Measurements from ENCODE around the gene DDX3X. TPM values are rescaled to one million over a fixed set of nuclear protein-coding genes. Genes with fewer than 3 reads are reported as not detected.
"Not testable (repeated sequence)": the region's sequence is repeated elsewhere in the genome, so short reads cannot be mapped to it uniquely, and the experiment has no call there.

DDX3X gene
- total RNA-seq, 2 donors from 2014 or later: 218 to 274 TPM

GRCh38 chrX:41314881-41315280 lies 19.1 kb upstream of the DDX3X start:
- TF ChIP-seq, protein P1, sequence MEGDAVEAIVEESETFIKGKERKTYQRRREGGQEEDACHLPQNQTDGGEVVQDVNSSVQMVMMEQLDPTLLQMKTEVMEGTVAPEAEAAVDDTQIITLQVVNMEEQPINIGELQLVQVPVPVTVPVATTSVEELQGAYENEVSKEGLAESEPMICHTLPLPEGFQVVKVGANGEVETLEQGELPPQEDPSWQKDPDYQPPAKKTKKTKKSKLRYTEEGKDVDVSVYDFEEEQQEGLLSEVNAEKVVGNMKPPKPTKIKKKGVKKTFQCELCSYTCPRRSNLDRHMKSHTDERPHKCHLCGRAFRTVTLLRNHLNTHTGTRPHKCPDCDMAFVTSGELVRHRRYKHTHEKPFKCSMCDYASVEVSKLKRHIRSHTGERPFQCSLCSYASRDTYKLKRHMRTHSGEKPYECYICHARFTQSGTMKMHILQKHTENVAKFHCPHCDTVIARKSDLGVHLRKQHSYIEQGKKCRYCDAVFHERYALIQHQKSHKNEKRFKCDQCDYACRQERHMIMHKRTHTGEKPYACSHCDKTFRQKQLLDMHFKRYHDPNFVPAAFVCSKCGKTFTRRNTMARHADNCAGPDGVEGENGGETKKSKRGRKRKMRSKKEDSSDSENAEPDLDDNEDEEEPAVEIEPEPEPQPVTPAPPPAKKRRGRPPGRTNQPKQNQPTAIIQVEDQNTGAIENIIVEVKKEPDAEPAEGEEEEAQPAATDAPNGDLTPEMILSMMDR (conservative IDR thresholded peaks at IDR 0.05): no peak
- Histone ChIP-seq H3K27ac (ENCODE audit: low read depth, low read length) (no peak overlapping the region), H3K4me1 (ENCODE audit: control insufficient read depth, insufficient read depth, low read length) (no peaks in the 10 kb centered on the region), H3K27me3 (ENCODE audit: control insufficient read depth, insufficient read depth, low read length, poor library complexity, severe bottlenecking) (no peaks in the 10 kb centered on the region), H3K4me3 (ENCODE audit: low read length) (no peak overlapping the region), H3K9me3 (ENCODE audit: control insufficient read depth, low read length) (no peaks in the 10 kb centered on the region), H3K9ac (ENCODE audit: extremely low read depth, low read length, poor library complexity, severe bottlenecking) (no peak overlapping the region), H3K36me3 (ENCODE audit: control insufficient read depth, insufficient read depth, low read length) (no peaks in the 10 kb centered on the region)
- peaks cover 51% of the 10 kb centered on the region for H3K9me3 Mint-ChIP-seq
- H3K27ac Mint-ChIP-seq: no peak overlapping the region
- WGBS, 2 experiments (ENCODE audit: insufficient coverage in 1 of 2, insufficient read length in 1 of 2): 87 to 90% methylated on average over 2 to 7 of the region's 7 CpGs
- H3K4me1 Mint-ChIP-seq: no peaks in the 10 kb centered on the region
- H3K27me3 Mint-ChIP-seq (ENCODE audit: insufficient read depth): no peaks in the 10 kb centered on the region
- H3K36me3 Mint-ChIP-seq (ENCODE audit: low read depth): no peaks in the 10 kb centered on the region
- no peak overlapping the region for H3K4me3 Mint-ChIP-seq
- no peak for DNase-seq

- not testable (repeated sequence) for H3K27me3 Mint-ChIP-seq (ENCODE audit: insufficient read depth); H3K9me3 ChIP-seq (ENCODE audit: control insufficient read depth, low read length); DNase-seq; H3K4me1 ChIP-seq (ENCODE audit: control insufficient read depth, insufficient read depth, low read length); H3K27ac ChIP-seq (ENCODE audit: low read depth, low read length); H3K9ac ChIP-seq (ENCODE audit: extremely low read depth, low read length, poor library complexity, severe bottlenecking); H3K4me1 Mint-ChIP-seq; H3K4me3 Mint-ChIP-seq; H3K36me3 Mint-ChIP-seq (ENCODE audit: low read depth); H3K27me3 ChIP-seq (ENCODE audit: control insufficient read depth, insufficient read depth, low read length, poor library complexity, severe bottlenecking); H3K27ac Mint-ChIP-seq; H3K4me3 ChIP-seq (ENCODE audit: low read length); H3K36me3 ChIP-seq (ENCODE audit: control insufficient read depth, insufficient read depth, low read length)
- peaks cover 53% of the 10 kb centered on the region for H3K9me3 Mint-ChIP-seq
- WGBS, 2 experiments (ENCODE audit: insufficient coverage in 1 of 2, insufficient read length in 1 of 2): 96 to 100% methylated on average over 1 to 2 of the region's 2 CpGs
Measured at GRCh38 chrX:41316266-41316665, 17.7 kb upstream of the DDX3X start.

DNA sequence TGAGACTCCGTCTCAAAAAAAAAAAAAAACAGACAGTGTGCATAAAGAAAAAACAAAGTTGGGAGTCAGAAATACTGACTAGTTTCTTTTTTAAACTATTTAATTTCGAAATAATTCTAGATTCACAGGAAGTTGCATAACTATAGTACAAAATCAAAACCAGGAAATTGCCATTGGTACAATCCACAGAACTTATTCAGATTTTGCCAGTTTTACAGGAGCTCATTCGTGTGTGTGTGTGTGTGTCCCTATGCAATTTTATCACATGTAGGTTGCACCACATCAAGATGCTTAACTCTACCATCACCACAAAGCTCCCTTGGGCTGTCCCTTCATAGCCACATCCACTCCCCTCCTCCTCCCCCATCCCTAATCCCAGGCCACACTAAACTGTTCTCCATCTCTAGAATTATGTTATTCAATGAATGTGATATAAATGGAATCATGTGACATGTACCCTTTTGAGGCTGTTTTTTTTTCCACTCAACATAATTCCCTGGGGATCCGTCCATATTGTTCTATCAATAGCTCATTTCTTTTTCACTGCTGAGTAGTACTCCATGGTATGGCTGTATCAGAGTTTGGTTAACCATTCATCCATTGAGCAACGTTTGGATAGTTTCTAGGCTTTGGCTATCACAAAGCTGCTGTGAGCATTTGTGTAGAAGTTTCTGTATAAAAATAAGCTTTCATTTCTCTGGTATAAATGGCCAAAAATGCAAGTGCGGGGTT lies 16.3 kb upstream of the DDX3X start:
- WGBS, 2 experiments (ENCODE audit: insufficient coverage in 1 of 2, insufficient read length in 1 of 2): 94% methylated on average over 5 of the region's 6 CpGs; no CpG with 5 or more reads in 1 of the 2 experiments
- H3K9me3 Mint-ChIP-seq: peaks cover 54% of the 10 kb centered on the region
- no peaks in the 10 kb centered on the region for H3K4me1 Mint-ChIP-seq

More for the DNA sequence above, 16.3 kb upstream of the DDX3X start:
- no peaks in the 10 kb centered on the region for H3K27me3 ChIP-seq (ENCODE audit: control insufficient read depth, insufficient read depth, low read length, poor library complexity, severe bottlenecking)
- H3K36me3 Mint-ChIP-seq (ENCODE audit: low read depth): no peaks in the 10 kb centered on the region
- no peak overlapping the region for H3K4me3 ChIP-seq (ENCODE audit: low read length)
- TF ChIP-seq, protein P1 (conservative IDR thresholded peaks at IDR 0.05): no peak
- no peak overlapping the region for H3K9ac ChIP-seq (ENCODE audit: extremely low read depth, low read length, poor library complexity, severe bottlenecking)
- H3K4me1 ChIP-seq (ENCODE audit: control insufficient read depth, insufficient read depth, low read length): no peaks in the 10 kb centered on the region
- no peaks in the 10 kb centered on the region for H3K36me3 ChIP-seq (ENCODE audit: control insufficient read depth, insufficient read depth, low read length)
- H3K27ac ChIP-seq (ENCODE audit: low read depth, low read length): no peak overlapping the region
- DNase-seq: no peak
- no peaks in the 10 kb centered on the region for H3K27me3 Mint-ChIP-seq (ENCODE audit: insufficient read depth)
- no peak overlapping the region for H3K27ac Mint-ChIP-seq
- no peaks in the 10 kb centered on the region for H3K9me3 ChIP-seq (ENCODE audit: control insufficient read depth, low read length)
- no peak overlapping the region for H3K4me3 Mint-ChIP-seq
